Measurements from ENCODE around the gene PLIN5.
"Not testable (repeated sequence)": the region's sequence is repeated elsewhere in the genome, so short reads cannot be mapped to it uniquely, and the experiment has no call there.

PLIN5 gene

GRCh38 chr19:4542896-4543841 lies 8.1 kb upstream of the PLIN5 start:
- no peak for ATAC-seq

DNA sequence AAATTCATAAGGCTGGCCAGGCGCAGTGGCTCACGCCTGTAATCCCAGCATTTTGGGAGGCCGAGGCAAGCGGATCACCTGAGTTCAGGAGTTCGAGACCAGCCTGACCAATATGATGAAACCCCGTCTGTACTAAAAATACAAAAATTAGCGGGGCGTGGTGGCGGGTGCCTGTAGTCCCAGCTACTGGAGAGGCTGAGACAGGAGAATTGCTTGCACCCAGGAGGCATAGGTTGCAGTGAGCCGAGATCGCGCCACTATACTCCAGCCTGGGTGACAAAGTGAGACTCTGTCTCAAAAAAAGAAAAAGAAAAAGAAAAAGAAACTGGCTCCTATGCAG lies 6.8 kb upstream of the PLIN5 start:
- ATAC-seq, result not testable (repeated sequence)

GRCh38 chr19:4541114-4541805 lies 6.2 kb upstream of the PLIN5 start:
- ATAC-seq, result no peak

- ATAC-seq, result peak; percentile 45 to 56
Observed at GRCh38 chr19:4539693-4540581, 4.9 kb upstream of the PLIN5 start, which contains the start of gene LRG1. Gene LRG1, minus strand, starts transcription at chr19:4540036. Its CDS starts 23 bp downstream, at chr19:4540013.

GRCh38 chr19:4539169-4539692 lies 4.2 kb upstream of the PLIN5 start:
- ATAC-seq, result no peak

DNA sequence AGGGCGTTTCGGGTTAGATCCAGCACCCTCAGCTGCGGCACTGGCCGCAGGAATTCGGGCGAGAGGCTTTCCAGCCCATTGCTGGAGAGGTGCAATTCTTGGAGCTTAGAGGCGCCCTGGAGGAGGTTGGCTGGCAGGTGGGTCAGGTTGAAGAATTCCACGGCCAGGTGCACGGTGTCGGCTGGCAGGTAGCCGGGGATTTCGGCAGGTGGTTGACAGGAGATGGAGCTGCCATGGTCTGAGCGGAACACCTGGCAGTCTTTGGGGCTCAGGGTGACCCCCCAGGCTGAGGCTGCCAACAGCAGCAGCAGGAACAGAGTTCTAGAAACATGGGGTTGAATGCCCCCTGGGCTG lies 3.6 kb upstream of the PLIN5 start:
- ATAC-seq, result no peak

- ATAC-seq, result no peak
Observed at GRCh38 chr19:4537953-4538600, 3.1 kb upstream of the PLIN5 start.

GRCh38 chr19:4536798-4537197 lies 1.8 kb upstream of the PLIN5 start:
- no peak for ATAC-seq

- ATAC-seq, result no peak
Observed at GRCh38 chr19:4533835-4534424, 1.1 kb downstream of the PLIN5 start.

DNA sequence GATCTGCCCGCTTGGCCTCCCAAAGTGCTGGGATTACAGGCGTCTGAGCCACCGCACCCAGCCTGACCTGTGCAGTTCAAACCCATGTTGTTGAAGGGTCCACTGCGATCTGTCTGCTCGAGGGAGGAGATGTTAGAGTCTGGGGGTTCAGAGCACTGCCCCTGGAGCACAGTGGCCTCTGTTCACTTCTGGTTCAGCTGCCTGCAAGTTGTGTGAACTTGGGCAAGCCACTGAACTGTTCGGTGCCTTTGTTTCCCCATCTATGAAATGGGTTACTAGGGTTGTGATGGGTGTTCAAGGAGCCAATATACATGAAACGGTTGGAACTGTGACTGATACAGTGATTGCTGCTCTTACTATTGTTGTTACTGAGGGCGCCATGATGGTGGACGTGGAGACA lies 1.7 kb downstream of the PLIN5 start:
- no peak for ATAC-seq

GRCh38 chr19:4531562-4532165 lies 3.4 kb downstream of the PLIN5 start:
- peak in 1 of 2 donors; percentile 4 for ATAC-seq

- ATAC-seq, result no peak
Observed at GRCh38 chr19:4529924-4530522, 5.0 kb downstream of the PLIN5 start.

- ATAC-seq, result no peak
Observed at GRCh38 chr19:4528843-4529242, 6.2 kb downstream of the PLIN5 start.

DNA sequence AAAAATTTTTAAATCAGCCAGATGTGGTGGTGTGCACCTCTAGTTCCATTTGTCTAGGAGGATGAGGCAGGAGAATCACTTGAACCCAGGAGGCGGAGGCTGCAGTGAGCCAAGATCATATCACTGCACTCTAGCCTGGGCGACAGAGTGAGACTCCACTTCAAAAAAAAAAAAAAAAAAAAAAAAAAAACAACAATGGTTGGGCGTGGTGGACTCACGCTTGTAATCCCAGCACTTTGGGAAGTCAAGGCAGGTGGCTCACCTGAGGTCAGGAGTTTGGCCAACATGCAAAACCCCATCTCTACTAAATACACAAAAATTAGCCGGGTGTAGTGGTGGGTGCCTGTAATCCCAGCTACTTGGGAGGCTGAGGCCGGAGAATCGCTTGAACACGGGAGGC lies 7.6 kb downstream of the PLIN5 start:
- not testable (repeated sequence) for ATAC-seq

- no peak for ATAC-seq
Observed at GRCh38 chr19:4525563-4526002, 9.4 kb downstream of the PLIN5 start.

DNA sequence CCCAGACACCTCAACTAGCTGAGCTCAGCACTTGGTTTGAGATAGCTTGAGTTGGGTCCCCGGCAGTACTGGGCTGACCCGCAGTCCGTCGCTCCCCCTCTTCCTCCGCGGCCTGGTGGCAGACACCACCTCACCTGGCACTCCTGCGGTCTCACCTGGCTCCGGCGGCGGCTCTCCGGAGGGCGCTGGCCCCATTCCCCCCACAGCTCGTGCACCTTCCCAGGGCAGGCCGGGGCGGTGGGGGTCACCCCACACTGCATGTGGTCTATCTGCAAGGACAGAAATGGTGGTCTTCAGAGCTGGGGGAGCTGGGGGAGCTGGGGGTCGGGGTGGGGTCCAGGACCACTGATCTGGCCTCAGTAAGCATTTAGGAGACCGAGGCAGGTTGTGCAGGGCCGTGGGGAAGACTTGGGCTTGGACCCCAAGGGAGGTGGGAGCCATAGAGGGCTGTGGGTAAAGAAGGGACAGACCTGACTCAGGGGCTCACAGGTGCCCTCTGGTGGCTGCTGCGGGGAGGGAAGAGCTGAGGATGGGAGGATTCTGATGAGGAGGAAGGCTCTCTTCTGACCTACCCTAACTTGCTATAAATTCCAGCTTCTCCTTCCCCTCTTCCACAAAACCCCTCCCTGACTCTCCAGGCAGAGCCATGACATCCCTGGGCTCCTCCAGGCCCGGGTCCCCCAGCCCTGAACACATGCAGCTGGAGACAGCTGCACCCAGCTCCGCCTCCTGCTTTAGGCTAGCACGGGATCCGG lies 10.0 kb downstream of the PLIN5 start:
- peak; percentile 58 to 80 for ATAC-seq

DNA sequence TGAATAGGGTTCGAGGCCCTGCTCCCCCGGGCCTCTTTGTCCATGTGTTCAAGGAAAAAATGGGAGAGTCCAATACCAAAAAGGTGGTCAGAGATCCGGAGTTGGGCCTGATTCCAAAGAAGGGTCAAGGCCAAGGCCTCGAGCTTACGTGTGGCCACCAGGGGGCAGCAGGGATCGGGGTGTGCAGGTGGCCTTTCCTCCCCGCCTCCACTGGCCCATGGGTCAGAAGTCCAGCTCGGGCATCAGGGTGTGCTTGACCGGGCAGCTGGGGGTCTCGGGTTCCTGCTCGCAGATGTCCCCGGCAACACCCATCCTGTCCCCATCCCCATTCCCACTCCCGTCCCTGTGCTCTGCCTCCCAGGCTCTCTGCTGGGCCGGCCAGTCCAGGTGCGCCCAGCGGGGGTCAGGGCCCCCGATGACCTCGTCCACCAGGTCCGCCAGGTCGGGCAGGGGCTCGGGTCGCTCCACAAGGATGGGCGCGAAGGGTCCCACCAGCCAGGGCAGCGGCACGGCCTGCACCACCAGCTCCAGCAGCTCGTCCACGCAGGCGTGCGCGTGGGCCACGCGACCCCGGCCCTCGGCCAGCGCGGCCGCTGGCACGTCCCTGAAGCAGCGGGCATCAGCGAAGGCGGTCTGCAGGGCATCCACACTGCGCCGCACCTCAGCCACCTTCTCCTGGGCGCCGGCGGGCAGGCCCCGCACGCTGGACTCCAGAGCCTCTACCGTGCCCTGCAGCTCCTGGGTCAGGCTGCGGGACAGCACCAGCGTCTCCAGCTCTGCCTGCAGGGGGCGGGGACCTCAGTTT lies 11.5 kb downstream of the PLIN5 start:
- no peak for ATAC-seq

- ATAC-seq, result no peak
Observed at GRCh38 chr19:4522291-4523002, 12.6 kb downstream of the PLIN5 start.

DNA sequence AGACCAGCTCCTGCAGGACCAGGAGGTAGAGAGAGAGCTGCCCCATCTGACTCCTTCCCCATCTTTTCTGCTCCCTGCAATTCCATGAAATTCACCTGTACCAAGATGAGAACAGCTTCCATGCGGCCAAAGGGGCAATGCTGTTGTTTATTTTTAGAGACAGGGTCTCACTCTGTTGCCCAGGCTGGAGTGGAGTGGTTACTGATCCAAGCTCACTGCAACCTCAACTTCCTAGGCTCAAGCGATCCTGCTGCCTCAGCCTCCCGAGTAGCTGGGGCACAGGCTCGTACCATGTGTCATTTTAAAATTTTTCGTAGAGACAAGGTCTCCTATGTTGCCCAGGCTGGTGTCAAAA lies 13.2 kb downstream of the PLIN5 start:
- ATAC-seq, result no peak

Measured in activated CD4-positive, CD25-positive, alpha-beta regulatory T cell treated with anti-CD3 and anti-CD28 coated beads, Interleukin-2, amount 50 U/mL, for 24 hours (primary cell).